ENCODE results near the gene CENPE.
"Not testable (repeated sequence)": the region's sequence is repeated elsewhere in the genome, so short reads cannot be mapped to it uniquely, and the experiment has no call there.

Gene CENPE, protein sequence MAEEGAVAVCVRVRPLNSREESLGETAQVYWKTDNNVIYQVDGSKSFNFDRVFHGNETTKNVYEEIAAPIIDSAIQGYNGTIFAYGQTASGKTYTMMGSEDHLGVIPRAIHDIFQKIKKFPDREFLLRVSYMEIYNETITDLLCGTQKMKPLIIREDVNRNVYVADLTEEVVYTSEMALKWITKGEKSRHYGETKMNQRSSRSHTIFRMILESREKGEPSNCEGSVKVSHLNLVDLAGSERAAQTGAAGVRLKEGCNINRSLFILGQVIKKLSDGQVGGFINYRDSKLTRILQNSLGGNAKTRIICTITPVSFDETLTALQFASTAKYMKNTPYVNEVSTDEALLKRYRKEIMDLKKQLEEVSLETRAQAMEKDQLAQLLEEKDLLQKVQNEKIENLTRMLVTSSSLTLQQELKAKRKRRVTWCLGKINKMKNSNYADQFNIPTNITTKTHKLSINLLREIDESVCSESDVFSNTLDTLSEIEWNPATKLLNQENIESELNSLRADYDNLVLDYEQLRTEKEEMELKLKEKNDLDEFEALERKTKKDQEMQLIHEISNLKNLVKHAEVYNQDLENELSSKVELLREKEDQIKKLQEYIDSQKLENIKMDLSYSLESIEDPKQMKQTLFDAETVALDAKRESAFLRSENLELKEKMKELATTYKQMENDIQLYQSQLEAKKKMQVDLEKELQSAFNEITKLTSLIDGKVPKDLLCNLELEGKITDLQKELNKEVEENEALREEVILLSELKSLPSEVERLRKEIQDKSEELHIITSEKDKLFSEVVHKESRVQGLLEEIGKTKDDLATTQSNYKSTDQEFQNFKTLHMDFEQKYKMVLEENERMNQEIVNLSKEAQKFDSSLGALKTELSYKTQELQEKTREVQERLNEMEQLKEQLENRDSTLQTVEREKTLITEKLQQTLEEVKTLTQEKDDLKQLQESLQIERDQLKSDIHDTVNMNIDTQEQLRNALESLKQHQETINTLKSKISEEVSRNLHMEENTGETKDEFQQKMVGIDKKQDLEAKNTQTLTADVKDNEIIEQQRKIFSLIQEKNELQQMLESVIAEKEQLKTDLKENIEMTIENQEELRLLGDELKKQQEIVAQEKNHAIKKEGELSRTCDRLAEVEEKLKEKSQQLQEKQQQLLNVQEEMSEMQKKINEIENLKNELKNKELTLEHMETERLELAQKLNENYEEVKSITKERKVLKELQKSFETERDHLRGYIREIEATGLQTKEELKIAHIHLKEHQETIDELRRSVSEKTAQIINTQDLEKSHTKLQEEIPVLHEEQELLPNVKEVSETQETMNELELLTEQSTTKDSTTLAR (N-terminal part only)

DNA sequence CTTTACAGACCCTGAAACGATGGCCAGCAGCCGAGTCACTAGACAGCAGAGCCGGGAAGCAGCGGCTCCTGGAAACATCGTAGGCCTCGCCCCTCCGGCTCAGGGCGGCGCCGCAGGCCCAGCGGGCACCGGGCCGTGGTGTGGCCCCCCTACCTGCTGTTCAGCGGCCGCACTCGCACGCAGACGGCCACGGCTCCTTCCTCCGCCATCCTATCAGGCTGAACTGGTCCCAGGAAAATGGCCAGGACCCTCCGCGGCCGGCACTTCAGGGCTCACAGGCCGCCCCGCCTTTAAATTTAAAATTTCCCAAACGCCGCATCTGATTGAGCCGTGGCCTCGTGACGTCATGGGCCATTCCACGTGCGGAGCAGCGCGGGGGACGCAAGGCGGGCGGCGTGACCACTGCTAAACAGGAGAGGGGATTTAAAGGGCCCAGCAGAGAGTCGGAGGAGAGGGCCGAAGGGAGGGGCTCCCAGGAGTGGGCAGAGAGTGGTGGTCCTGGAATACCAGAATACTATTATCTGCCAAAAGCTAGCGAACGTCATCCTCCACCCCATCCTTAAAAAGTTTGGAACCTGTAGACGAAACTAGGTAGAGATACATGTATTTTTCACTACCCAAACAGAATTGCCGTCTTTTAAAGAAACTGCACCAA, at the start of gene CENPE:
Gene CENPE (minus strand): TSS at position 233 of the 655 bp plus-strand sequence. CDS start 24 bp downstream, at position 209.
- DNase-seq (ENCODE audit: low read depth): peak; percentile 69

DNA sequence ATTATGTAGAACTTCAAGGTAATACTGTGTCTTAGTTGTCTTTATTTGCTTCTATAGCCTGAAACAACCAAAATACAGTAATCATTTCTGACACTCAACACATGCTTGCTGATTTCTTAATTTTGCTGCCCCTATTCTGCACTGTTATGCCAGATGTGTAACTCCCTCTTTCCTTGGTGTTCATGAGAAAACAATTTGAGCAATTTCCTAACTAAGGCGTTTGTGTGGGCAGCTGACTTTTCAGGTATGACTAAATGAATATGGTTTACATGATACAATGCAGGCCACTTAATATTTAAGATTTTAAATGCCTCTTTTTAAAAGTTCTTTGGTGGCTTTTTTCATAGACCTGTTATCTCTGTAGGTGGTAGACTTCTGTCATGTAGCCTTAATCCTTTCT, 46.1 kb upstream of the CENPE start:
- no peak for DNase-seq (ENCODE audit: low read depth)

DNA sequence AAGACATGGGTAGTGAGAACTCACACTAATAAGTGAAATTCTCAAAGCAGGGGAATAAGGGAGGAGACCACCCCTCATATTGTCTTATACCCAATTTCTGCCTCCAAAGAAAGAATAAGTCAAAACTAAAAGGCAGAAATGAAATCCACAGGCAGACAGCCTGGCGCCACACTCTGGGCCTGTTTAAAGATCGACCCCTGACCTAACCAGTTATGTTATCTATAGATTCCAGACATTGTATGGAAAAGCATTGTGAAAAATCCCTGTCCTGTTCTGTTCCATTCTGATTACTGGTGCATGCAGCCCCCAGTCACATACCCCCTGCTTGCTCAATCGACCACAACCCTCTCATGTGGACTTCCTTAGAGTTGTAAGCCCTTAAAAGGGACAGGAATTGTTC, 32.8 kb upstream of the CENPE start:
- DNase-seq (ENCODE audit: low read depth): not testable (repeated sequence)

DNA sequence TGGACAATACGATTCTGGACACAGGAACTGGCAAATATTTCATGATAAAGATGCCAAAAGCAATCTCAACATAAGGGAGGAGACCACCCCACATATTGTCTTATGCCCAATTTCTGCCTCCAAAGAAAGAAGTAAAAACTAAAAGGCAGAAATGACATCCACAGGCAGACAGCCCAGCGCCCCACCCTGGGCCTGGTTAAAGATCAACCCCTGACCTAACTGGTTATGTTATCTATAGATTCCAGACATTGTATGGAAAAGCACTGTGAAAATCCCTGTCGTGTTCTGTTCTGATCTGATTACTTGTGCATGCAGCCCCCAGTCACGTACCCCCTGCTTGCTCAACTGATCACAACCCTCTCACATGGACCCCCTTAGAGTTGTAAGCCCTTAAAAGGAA, 25.4 kb upstream of the CENPE start:
- not testable (repeated sequence) for DNase-seq (ENCODE audit: low read depth)

DNA sequence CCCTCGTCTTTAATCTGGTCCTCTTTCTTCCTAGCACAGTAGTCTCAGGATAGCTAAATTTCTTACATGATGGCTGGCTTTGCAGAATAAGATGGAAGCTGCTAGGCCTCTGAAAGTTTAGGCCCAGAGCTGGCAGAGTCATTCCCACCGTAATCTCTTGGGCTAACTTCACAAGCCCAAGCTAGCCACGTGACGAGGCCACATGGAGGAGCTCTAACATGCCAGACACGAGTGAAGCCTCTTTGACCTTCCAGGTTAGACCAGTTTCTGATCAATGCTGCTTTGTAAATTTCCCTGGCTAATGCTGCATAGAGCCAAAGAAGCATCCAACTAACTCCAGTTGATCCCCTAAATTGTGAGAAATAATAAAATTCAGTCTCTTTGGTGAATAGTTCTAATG, 9.5 kb upstream of the CENPE start:
- DNase-seq (ENCODE audit: low read depth): no peak

DNA sequence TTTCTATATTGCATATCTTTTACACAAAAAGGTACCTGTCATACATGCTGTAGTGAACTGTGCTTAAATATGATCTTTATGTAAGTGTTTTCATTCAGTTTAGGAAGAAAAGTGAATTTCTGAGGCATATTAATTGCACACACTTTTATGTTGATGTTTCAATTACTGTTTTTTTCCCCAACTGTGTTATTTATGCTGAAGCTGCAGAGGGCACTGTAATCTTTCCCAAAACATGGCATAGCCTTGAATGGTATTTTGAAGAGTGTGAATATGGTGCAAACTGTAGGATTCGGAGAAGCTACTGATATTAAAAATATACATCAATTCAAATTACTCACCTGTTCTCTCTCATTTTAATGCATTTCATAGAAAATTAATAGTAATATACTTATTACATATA, 6.0 kb upstream of the CENPE start:
- DNase-seq (ENCODE audit: low read depth): no peak

DNA sequence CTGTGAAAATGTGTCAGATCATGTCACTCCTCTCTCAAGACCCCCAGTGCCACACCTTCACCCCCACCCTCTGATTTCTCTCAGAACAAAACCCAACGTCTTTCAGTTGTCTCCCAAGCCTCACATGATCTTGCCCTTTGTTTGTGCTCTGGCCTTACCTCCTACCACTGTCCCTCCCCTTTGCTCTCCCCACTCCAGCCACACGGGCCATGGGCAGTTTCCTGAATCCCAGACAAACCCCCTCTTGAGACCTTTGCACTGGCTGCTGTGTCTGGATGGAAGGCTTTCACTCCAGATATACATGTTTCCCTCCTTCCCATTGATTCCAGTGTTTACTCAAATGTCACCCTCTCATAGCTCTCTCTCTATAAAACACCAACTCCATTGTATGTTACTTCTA, 3.6 kb upstream of the CENPE start:
- no peak for DNase-seq (ENCODE audit: low read depth)

DNA sequence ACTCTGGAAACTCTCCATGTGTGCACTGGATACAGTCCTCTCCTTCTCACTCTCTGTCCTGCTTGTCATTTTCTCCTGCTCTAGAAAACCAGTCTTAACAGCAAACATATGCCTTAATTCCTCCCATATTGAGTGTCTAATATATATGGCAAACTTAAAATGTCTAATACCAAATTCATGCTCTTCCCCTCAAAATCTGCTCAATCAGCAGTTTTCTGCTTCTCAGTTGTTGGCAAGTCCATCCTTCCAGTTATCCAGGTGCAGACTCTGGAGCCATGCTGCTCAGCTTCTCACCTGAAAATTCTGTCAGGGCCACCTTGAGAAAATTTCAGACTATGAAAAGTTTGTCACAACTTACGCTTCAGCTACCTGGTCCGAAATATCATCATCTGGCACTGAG, 3.1 kb upstream of the CENPE start:
- DNase-seq (ENCODE audit: low read depth): no peak

DNA sequence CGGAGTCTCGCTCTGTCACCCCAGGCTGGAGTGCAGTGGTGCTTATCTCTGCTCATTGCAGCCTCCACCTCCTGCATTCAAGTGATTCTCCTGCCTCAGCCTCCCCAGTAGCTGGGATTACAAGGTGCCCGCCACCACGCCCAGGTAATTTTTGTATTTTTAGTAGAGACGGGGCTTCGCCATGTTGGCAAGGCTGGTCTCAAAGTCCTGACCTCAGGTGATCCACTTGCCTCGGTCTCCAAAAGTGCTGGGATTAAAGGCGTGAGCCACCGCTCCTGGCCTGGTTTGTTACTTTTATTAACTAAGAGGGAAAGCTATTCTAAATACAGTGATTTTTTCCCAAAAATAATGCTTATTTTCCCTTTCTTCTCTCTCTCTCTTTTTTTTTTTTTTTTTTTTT, 866 bp upstream of the CENPE start:
- no peak for DNase-seq (ENCODE audit: low read depth)

DNA sequence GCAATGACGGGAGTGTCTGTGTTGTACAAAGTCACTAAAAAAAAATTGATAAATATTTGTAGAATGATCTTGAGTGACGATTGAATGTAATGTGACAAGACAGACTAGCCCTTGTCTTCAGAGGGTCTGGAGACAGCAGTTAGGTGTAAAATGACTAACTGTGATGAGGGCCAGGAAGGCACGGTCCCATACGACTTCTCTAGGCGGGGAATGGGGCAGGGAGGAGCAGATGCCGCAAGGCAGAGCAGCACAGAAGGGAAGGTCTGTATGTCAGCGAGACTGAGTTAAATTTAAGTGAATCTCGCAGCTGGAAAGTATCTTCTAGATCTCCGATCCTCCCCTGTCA, 405 bp downstream of the CENPE start:
- DNase-seq (ENCODE audit: low read depth): peak; percentile 12

DNA sequence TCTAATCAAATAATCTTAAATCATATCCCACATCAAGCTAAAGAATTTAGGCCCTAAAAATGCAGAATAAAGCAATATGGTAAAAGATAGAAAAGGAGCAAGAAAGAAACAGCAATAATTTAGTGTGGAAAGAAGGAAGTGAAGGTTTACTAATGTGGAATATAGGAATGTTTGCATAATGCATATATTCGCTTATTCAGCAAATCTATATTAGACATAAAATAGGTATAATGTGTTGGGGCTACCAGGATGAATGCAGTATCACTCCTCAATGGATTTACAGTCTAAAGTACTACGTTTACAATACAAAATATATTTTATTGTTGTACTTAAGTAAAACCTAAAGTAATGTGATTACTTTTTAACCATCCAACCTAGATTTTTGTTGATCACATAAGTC, 4.7 kb downstream of the CENPE start:
- DNase-seq (ENCODE audit: low read depth): no peak

DNA sequence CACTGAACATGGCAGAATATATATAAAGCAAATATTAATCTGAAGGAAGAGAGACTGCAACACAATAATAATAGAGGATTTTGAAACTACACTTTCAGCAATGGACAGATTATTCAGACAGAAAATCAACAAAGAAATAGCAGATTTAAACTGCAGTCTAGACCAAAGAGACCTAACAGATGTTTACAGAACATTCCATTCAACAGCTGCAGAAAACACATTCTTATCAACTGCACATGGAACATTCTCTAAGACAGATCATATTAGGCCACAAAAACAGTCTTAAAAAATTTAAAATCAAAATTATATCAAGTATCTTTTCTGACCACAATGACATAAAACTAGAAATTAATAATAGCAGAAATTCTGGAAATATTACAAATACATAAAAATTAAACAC, 27.1 kb downstream of the CENPE start:
- DNase-seq (ENCODE audit: low read depth): no peak

DNA sequence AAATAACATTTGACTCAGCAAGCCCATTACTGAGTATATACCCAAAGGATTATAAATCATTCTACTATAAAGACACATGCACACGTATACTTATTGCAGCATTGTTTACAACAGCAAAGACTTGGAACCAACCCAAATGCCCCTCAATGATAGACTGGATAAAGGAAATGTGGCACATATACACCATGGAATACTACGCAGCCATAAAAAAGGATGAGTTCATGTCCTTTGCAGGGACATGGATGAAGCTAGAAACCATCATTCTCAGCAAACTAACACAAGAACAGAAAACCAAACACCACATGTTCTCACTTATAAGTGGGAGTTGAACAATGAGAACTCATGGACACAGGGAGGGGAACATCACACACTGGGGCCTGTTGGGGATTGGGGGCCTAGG, 28.4 kb downstream of the CENPE start:
- DNase-seq (ENCODE audit: low read depth): not testable (repeated sequence)

DNA sequence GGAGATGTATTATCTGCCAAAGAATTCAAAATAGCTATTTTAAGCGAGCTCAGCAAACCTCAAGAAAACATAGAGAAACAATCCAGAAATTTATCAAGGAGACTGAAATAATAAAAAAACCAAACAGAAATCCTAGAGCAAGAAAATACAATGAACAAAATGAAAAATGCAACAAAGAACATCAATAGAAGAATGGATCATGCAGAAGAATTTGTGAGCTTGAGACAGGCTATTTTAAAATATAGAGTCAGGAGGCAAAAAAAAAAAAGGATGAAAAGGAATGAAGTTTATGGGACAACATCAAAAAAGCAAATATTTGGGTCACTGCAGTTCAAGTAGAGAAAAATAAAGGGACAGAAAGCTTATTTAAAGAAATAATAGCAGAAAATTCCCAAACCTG, 29.1 kb downstream of the CENPE start:
- no peak for DNase-seq (ENCODE audit: low read depth)

DNA sequence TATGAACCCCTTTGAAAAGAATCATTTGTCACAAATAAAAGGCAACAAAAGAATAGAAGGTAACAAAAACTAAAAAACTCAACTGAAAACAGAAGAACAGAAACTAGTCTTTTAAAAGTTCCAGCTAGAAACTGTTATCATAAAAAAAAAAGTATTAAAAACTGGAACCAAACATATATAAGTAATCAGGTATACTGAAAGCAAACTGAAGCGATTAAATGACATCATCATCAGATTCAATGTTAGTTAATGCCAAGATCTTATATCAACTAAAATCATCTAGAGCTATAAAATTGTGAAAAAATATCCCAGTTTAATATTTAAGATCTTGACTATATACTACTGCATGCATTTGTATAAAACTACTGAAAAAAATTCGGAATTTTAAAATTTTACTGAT, 36.0 kb downstream of the CENPE start:
- DNase-seq (ENCODE audit: low read depth): no peak

DNA sequence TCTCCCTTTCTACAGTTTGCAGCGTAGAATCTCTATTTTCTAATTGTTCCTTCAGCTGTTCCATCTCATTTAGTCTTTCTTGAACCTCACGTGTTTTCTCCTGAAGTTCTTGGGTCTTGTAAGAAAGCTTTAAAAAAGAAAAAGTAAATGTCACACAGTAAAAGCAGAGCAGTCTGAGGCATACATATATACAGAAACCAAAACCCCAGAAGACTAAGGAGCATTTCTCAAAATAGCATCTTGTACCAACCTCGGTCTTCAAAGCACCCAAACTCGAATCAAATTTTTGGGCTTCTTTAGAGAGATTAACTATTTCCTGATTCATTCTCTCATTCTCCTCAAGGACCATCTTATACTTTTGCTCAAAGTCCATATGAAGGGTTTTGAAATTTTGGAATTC, 39.4 kb downstream of the CENPE start:
- no peak for DNase-seq (ENCODE audit: low read depth)

DNA sequence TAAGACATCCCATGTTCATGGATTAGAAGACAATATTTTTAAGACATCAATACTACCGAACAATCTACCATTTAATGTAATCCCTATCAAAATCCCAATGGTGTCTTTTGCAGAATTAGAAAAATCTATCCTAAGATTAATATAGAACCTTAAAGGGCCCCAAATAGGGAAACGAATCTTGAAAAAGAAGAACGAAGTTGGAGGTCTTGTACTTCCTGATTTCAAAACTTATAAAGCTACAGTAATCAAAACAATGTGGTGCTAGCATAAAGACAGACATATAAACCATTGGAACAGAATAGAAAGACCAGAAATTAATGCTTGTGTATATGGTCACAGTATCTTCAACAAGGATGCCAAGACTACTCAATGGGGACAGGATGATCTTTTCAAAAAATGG, 42.0 kb downstream of the CENPE start:
- no peak for DNase-seq (ENCODE audit: low read depth)

DNA sequence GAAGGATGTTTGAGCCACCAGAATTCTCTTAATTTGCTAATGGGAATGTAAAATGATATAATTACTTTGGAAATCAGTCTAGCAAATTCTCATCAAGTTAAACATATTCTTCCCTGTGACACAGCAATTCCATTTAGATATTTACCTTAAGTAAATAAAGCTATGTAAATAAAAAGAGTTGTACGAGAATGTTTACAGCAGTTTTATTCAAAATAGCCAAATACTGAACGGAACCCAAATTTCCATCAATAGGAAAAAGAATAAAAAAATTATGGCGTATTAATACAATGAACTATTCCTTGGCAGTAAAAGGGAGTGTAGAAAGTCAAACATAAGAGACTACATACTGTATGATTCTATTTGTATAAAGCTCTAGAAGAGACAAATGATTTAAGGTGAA, 45.8 kb downstream of the CENPE start:
- no peak for DNase-seq (ENCODE audit: low read depth)

DNA sequence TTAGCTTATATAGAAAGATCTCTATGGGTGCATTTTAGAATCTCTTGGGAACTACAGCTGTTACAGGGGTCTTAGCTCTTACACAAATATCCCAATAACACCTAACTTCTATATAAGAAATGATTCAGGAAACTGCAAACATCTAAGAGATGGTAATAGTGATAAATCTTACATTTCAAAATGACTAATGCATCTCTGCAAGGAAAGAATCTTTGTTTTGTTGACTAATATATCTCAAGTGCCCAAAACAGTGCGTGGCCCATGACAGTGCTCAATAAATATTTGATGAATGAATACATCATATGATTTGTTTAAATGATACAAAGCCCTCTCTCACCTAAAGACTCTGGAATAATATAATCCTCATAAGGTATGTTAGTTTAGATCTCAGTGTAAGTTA, 47.5 kb downstream of the CENPE start:
- peak; percentile 16 for DNase-seq (ENCODE audit: low read depth)

DNA sequence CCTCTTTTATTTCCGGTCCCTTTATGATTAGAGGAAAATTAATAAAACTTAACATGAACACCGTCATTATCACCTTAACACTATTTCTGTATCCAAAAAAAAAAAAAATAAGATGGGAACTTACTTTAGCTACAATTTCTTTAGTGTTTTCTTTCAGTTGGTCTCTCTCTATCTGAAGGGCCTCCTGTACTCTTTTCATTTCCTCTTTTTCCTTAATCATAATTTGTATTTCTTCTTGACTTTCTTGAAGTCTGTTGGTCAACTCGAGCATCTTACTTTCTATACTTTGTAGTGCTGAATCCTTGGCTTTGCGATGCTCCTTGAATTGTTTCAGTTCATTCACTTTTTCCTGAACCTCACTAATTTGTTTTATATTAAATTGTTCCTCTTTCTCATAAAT, 53.2 kb downstream of the CENPE start:
- no peak for DNase-seq (ENCODE audit: low read depth)

DNA sequence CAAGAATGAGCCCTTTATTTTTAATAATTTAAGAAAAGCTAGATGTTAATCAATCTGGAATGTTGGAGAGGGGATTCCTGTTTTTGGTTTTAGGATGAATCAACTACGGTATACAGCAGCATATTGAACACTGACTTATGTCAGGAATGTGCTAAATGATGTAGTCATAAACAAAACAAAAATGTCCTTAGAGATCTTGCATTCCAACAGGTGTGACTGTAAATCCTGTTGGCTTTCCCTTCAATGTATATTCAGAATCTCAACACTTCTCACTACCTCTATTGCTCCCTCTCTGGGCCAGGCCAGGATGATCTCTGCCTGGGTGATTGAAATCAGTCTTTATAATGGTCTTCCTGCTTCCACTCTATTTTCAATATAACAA, 60.7 kb downstream of the CENPE start:
- DNase-seq (ENCODE audit: low read depth): no peak
